ENCODE results near the gene ATP2B2.

The ATP2B2 gene

GRCh38 chr3:10334459-10334858 lies 170.9 kb downstream of the ATP2B2 start:
- no peak for DNase-seq (ENCODE audit: low read depth in 1 of 2, low spot score in 1 of 2)

- no peak for DNase-seq (ENCODE audit: low read depth in 1 of 2, low spot score in 1 of 2)
Measured at GRCh38 chr3:10334042-10334441, 171.3 kb downstream of the ATP2B2 start.

GRCh38 chr3:10333349-10333650 lies 172.1 kb downstream of the ATP2B2 start:
- no peak for DNase-seq (ENCODE audit: low read depth in 1 of 2, low spot score in 1 of 2)

- no peak for DNase-seq (ENCODE audit: low read depth in 1 of 2, low spot score in 1 of 2)
Measured at GRCh38 chr3:10332481-10333348, 172.7 kb downstream of the ATP2B2 start.

- DNase-seq (ENCODE audit: low read depth in 1 of 2, low spot score in 1 of 2): no peak
Measured at GRCh38 chr3:10331320-10331719, 174.1 kb downstream of the ATP2B2 start.

- no peak for DNase-seq (ENCODE audit: low read depth in 1 of 2, low spot score in 1 of 2)
Measured at GRCh38 chr3:10330319-10330718, 175.1 kb downstream of the ATP2B2 start.

GRCh38 chr3:10329495-10330015 lies 175.8 kb downstream of the ATP2B2 start:
- no peak for DNase-seq (ENCODE audit: low read depth in 1 of 2, low spot score in 1 of 2)

GRCh38 chr3:10328460-10329071 lies 176.8 kb downstream of the ATP2B2 start:
- DNase-seq (ENCODE audit: low read depth in 1 of 2, low spot score in 1 of 2): no peak

GRCh38 chr3:10327592-10327991 lies 177.8 kb downstream of the ATP2B2 start:
- DNase-seq (ENCODE audit: low read depth in 1 of 2, low spot score in 1 of 2): no peak

- no peak for DNase-seq (ENCODE audit: low read depth in 1 of 2, low spot score in 1 of 2)
Measured at GRCh38 chr3:10322352-10322710, 183.1 kb downstream of the ATP2B2 start.

GRCh38 chr3:10321630-10322351 lies 183.6 kb downstream of the ATP2B2 start:
- no peak for DNase-seq (ENCODE audit: low read depth in 1 of 2, low spot score in 1 of 2)

- no peak for DNase-seq (ENCODE audit: low read depth in 1 of 2, low spot score in 1 of 2)
Measured at GRCh38 chr3:10320320-10320677, 185.1 kb downstream of the ATP2B2 start.

- no peak for DNase-seq (ENCODE audit: low read depth in 1 of 2, low spot score in 1 of 2)
Measured at GRCh38 chr3:10319804-10320203, 185.6 kb downstream of the ATP2B2 start.

GRCh38 chr3:10319251-10319650 lies 186.1 kb downstream of the ATP2B2 start:
- DNase-seq (ENCODE audit: low read depth in 1 of 2, low spot score in 1 of 2): no peak

GRCh38 chr3:10317961-10318350 lies 187.4 kb downstream of the ATP2B2 start:
- no peak for DNase-seq (ENCODE audit: low read depth in 1 of 2, low spot score in 1 of 2)

GRCh38 chr3:10317311-10317960 lies 187.9 kb downstream of the ATP2B2 start:
- no peak for DNase-seq (ENCODE audit: low read depth in 1 of 2, low spot score in 1 of 2)

- DNase-seq (ENCODE audit: low read depth in 1 of 2, low spot score in 1 of 2): no peak
Measured at GRCh38 chr3:10315771-10316344, 189.5 kb downstream of the ATP2B2 start.

- no peak for DNase-seq (ENCODE audit: low read depth in 1 of 2, low spot score in 1 of 2)
Measured at GRCh38 chr3:10315101-10315500, 190.3 kb downstream of the ATP2B2 start.

GRCh38 chr3:10312861-10313260 lies 192.5 kb downstream of the ATP2B2 start:
- no peak for DNase-seq (ENCODE audit: low read depth in 1 of 2, low spot score in 1 of 2)

- DNase-seq (ENCODE audit: low read depth in 1 of 2, low spot score in 1 of 2): no peak
Measured at GRCh38 chr3:10312391-10312790, 193.0 kb downstream of the ATP2B2 start.

GRCh38 chr3:10311710-10312109 lies 193.7 kb downstream of the ATP2B2 start:
- no peak for DNase-seq (ENCODE audit: low read depth in 1 of 2, low spot score in 1 of 2)

Measured in stimulated activated CD4-positive, alpha-beta T cell treated with anti-CD3 and anti-CD28 coated beads, Interleukin-15, amount 100 ng/mL, for 1 hour (primary cell).